A549 (cell line): ENCODE measurements around the gene LIN7A.

Experiments
- CEBPB ChIP-seq, 2 experiments: fragments of >200 bp in 1 of 2; sonication (Bioruptor Twin) in 1 of 2; formaldehyde crosslinking in 1 of 2; IDR thresholded peaks; 2 replicates each; pipeline ENCODE4 v1.6.1; 2012 to 2016
- CHD2 ChIP-seq: fragments of 150-350 bp; IDR thresholded peaks from 2 replicates; pipeline ENCODE4 v1.6.1; 2014; ENCODE audit warnings: low read length; ENCODE audit not compliant: partially characterized antibody
- CTCF ChIP-seq: fragments of >200 bp; sonication (Bioruptor Twin); formaldehyde crosslinking; IDR thresholded peaks from 3 replicates; pipeline ENCODE4 v1.5.1; 2016
- EHMT2 ChIP-seq: fragments of 200-600 bp; sonication (generic); IDR thresholded peaks from 2 replicates; pipeline ENCODE4 v1.6.1; 2016; ENCODE audit warnings: antibody characterized with exemption, low read depth, mild to moderate bottlenecking, moderate library complexity
- EP300 ChIP-seq, 2 experiments: fragments of >200 bp; sonication (Bioruptor Twin); formaldehyde crosslinking; IDR thresholded peaks; 2 replicates in 1 of 2; 3 replicates in 1 of 2; pipeline ENCODE4 v1.6.1; 2016 to 2017
- HDAC2 ChIP-seq: fragments of 200-600 bp; sonication (generic); IDR thresholded peaks from 2 replicates; pipeline ENCODE4 v1.6.1; 2016
- JUN ChIP-seq, 2 experiments: fragments of >200 bp; sonication (Bioruptor Twin); formaldehyde crosslinking; IDR thresholded peaks; 2 replicates in 1 of 2; 3 replicates in 1 of 2; pipeline ENCODE4 v1.6.1; 2016 to 2017
- MYC ChIP-seq: IDR thresholded peaks from 2 replicates; pipeline ENCODE4 v1.6.1; 2012; ENCODE audit warnings: mild to moderate bottlenecking, inconsistent platforms, low read length, improper control_type of control experiment, borderline replicate concordance
- PHF8 ChIP-seq: fragments of 200-600 bp; sonication (generic); IDR thresholded peaks from 2 replicates; pipeline ENCODE4 v1.6.1; 2016; ENCODE audit warnings: low read depth, mild to moderate bottlenecking, antibody characterized with exemption, moderate library complexity, borderline replicate concordance
- POLR2A ChIP-seq: IDR thresholded peaks from 2 replicates; pipeline ENCODE4 v1.6.1; 2012; ENCODE audit warnings: mild to moderate bottlenecking, low read length
- RCOR1 ChIP-seq: fragments of 150-350 bp; IDR thresholded peaks from 2 replicates; pipeline ENCODE4 v1.6.1; 2014; ENCODE audit warnings: antibody characterized with exemption, low read length, low read depth
- RNF2 ChIP-seq: fragments of 200-600 bp; sonication (generic); IDR thresholded peaks from 2 replicates; pipeline ENCODE4 v1.6.1; 2016; ENCODE audit warnings: low read depth, mild to moderate bottlenecking, antibody characterized with exemption, moderate library complexity, borderline replicate concordance
- SMC3 ChIP-seq: fragments of >200 bp; sonication (Bioruptor Twin); formaldehyde crosslinking; IDR thresholded peaks from 3 replicates; pipeline ENCODE4 v1.6.1; 2018; ENCODE audit warnings: inconsistent platforms

- TF ChIP-seq CTCF = no peak
- no peak for TF ChIP-seq EHMT2
- TF ChIP-seq POLR2A = no peak
- TF ChIP-seq EP300 (IDR thresholded peaks at IDR 0.05) = no peak
- no peak for TF ChIP-seq SMC3
- no peak for TF ChIP-seq PHF8
- TF ChIP-seq MYC = no peak
- no peak for TF ChIP-seq CHD2
- no peak for TF ChIP-seq JUN (IDR thresholded peaks at IDR 0.05)
- TF ChIP-seq HDAC2 = no peak
- no peak for TF ChIP-seq CEBPB (IDR thresholded peaks at IDR 0.05)
- TF ChIP-seq RCOR1 = no peak
- TF ChIP-seq RNF2 = no peak
Measured at GRCh38 chr12:80986224-80986623, 48.5 kb upstream of the LIN7A start.
